ENCODE results near the gene GPR157.

Gene GPR157

GRCh38 chr1:9115351-9116205 lies 13.3 kb downstream of the GPR157 start:
- DNase-seq, result no peak

DNA sequence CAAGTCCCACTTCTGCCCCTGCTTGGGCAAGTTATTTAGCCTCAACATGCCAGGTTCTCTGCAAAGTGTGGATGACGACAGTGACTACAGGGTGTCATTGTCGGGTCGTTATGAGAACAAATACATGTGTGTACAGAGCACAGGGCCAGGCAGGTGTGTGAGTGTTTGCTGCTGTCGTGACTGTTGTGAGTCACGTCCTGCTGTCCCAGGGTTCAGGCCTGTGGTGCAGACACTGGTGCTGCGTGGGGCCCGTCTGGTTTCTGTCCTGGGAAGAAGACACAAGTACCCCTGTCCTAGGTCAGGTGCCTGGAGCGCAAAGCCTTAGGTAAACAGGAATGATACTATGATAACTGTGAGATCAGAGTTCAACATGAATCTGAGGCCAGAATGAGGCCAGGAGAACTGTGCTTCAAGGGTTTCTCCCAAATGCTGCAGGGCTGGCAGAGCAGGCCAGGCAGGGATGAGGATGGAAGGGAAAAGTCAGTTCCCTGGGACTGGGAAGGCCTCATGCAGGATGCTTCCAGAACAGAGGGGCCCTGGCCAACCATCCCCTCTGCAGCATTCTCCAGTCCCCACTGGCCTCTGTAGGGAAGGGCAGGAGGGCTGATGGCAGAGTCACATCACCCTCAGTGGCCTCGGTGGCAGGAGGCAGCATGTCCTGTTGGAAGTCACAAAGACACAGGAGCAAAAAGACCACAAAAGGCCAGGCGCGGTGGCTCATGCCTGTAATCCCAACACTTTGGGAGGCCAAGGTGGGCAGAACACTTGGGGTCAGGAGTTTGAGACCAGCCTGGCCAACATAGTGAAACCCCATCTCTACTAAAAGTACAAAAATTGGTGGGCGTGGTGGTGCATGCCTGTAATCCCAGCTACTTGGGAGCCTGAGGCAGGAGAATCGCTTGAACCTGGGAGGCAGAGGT lies 15.7 kb downstream of the GPR157 start:
- no peak for DNase-seq

- no peak for DNase-seq
Observed at GRCh38 chr1:9111957-9112356, 16.9 kb downstream of the GPR157 start.

- DNase-seq, result no peak
Observed at GRCh38 chr1:9111357-9111691, 17.6 kb downstream of the GPR157 start.

GRCh38 chr1:9110669-9111356 lies 18.1 kb downstream of the GPR157 start:
- peak in 12 of 14 donors; percentile 14 to 81 (median 58) for DNase-seq

- no peak for DNase-seq
Observed at GRCh38 chr1:9108056-9108665, 20.7 kb downstream of the GPR157 start.

- DNase-seq, result no peak
Observed at GRCh38 chr1:9107136-9107535, 21.8 kb downstream of the GPR157 start.

DNA sequence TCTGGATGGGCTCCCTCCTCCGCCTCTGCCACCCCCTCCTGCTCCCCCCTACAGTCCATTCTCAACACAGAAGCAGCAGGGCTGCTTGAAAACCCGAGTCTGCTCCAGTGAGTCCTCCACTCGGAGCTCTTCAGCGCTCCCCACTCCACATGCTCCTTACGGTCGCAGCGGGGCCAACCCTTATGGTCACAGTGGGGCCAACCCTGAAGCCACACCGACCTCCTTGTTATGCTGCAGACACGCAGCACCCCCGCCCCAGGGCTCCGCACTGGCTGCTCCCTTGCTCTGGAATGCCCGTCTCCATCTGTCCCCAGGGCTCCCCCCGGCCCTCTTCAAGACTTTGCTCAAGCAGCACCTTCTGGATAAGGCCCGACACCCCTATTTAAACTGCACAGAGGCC lies 22.6 kb downstream of the GPR157 start:
- no peak for DNase-seq

DNA sequence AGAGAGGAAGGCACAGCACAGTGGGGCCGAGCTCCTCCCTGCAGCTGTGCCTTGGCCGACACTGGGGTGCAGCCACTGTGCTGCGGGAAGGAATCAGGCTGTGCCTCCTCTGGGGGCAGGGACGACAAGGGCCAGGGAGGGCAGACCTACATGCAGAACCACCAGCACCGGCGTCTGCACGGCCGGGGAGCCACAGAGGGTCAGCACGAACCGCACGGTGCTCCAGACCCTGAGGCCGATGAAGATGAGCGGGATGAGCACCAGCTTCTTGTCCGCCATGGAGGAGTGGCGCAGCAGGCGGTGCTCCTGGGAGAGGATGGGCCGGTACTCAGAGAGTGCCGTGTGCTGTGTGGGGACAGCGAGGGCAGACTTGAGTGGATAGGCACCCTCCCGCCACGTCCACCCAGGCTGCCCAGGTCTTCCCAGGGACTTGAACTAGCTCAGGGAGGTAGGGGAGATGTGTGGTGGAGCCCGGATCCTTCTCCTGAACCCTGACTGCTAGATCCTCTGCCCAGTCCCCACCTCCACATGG lies 23.5 kb downstream of the GPR157 start:
- no peak for DNase-seq

DNA sequence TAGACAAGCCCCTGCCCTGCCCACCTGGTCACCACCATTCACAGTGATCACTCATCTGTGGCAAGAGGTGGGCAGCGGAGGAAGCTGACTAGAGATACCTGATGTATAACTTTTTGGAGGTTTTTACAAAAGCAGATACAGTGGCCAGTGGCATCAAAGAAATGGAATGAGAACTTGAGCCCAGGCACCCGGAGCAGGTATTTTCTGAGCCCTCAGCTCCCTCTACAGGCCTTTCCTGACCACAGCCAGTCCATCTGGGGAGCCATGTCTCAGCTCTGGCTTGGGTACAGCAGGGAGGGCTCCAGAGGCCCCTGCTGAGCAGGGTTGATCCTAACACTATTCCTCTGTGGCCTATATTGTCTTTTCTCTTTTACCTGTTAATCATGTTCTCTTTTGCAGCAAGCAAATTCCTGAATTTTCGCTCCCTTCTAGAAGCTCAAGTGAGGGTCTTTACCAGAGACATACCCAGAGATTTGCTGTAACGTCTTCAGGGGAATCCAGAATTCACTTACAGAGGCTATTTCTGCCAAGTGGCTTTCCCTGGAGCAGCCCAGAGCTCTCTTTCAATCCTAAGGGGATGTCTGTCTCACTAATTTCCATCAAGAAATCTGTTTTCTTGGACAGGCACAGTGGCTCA lies 27.3 kb downstream of the GPR157 start:
- peak in 5 of 14 donors; percentile 6 to 32 (median 12) for DNase-seq

GRCh38 chr1:9100471-9101043 lies 28.3 kb downstream of the GPR157 start:
- no peak for DNase-seq

DNA sequence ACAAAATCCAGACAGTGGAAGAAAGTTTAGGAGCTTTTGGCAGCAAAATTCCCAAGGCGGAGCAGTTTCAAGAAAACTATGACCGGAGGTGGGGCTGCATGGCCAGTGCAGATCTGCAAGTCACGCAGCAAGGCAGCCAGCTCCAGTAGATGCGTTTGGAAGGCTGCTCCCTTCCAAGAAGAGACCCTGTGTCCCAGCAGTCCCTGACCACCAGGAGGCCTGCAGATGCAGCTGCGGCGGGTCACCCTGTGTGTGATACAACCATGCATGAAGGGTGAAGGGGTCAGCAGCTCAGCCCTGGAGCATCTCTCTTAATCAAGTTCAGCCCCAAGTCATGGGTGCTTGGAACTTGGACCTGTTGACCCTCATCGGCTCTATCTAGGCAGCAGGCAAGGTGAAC lies 29.3 kb downstream of the GPR157 start:
- DNase-seq, result no peak

DNA sequence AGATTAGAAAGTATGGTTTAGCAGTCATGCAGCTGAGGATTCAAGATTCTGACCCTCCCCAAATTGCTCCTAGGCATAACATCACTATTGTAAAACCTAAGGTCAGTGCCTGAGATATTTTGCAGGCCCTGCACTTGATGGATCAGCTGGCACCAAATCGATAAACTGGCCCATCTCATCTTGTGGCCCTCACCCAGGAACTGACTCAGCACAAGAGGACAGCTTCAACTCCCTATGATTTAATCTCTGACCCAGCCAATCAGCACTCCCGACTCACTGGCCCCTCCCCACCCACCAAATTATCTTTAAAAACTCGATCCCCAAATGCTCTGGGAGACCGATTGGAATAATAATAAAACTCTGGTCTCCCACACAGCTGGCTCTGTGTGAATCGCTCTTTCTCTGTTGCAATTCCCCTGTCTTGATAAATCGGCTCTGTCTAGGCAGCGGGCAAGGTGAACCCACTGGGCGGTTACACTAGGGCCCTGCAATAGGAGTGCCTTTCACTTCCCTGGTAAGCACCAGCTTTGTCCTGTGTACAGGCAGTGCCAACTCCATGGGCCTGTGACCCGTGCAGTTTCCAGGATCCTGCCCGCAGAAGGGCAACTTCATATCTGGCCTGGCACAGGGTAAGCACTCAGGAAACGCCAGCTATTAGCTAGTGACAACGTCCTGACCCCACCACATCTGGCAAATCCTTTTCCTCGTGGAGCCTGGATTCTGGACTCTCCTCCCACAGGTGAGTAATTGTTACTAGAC lies 30.8 kb downstream of the GPR157 start:
- no peak for DNase-seq

GRCh38 chr1:9095818-9096217 lies 33.1 kb downstream of the GPR157 start:
- no peak for DNase-seq

GRCh38 chr1:9093996-9094595 lies 34.8 kb downstream of the GPR157 start:
- peak in 1 of 14 donors; percentile 0 for DNase-seq

DNA sequence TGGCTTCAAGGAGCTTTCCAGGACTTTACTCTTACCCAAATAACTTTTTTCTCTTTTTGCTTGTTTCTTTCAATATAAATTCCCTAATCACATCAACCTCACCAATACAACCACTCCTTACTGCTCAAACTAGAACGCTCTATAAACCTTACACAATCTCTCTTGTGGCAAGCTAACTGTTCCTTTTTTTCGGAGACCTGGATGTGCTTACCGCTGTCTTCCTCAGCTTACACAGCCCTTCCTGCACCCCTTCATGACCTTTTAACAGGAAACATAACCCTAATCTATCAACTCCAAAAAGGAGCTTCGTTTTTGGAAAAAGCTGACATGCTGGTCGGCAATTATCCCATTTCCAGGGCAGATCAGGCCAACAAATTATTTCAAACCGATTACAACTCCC lies 35.3 kb downstream of the GPR157 start:
- no peak for DNase-seq

DNA sequence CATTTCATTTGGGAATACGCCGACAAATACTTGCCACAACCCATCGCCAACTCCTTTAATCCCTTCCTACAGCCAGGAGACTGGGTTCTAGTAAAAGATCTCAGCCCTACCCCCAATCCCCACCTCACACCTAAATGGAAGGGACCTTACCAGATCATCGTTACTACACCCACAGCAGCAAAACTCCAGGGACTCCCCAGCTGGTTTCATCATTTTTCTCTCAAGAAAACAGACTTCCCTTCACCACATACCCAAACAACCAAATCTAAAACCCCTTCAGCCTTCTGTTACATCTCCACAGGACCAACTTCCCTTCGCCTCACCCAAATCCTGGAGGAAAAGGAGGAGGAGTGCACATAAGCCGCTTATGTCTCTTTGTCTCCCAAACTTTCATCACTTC lies 35.8 kb downstream of the GPR157 start:
- no peak for DNase-seq

DNA sequence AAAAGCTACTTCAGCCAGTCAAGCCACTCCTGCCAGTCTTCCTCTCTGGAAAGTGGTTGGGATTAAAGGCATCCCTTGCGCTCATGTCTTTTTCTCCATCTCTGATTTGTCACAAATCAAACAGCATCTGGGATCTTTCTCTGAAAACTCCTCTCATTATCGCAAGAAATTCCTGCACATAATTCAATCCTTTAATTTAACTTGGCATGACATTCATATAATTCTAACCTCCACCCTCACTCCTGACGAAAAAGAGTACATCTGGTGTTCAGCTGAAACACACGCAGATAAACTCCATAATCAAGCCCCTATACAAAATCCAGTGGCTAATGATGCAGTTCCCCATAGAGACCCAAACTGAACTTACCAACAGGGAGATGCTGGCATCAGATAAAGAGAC lies 40.1 kb downstream of the GPR157 start:
- DNase-seq, result no peak

DNA sequence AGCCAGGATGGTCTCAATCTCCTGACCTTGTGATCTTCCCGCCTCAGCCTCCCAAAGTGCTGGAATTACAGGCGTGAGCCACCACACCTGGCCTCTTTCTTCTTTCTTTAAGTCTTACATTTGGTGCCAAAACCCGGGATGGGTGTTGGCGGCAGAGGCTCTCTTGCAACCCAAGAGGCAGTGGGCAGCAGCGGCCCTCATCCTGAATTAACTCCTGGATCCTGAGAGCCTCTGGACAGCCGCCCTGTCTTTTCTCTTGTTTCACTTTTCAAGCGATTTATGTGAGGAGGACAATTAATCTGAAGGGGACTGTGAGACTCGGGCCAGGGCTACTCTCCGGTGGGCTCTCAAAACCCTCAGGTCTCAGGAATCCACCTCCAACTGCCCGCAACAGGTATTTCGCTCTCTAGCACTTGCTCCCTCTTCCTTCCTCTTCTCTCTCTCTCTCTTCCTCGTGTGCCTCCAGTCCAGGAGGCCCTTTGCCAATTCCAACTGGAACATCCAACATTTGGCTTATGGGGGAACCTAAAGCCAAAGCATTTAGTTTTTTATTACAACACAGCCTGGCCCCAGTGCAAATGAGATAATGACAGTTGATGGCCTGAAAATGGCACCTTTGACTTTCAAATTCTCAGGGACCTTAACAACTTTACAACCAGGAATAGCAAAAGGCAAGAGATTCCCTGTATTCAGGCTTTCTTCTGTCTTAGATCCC lies 41.3 kb downstream of the GPR157 start:
- DNase-seq, result no peak
